Renal cortex interstitium (tissue), 11 donors: ENCODE measurements around the gene CHST15. TPM values are rescaled to one million over a fixed set of nuclear protein-coding genes. Genes with fewer than 3 reads are reported as not detected.

ENCODE experiments used
- DNase-seq, 11 donors: peaks; one replicate each; pipeline ENCODE4 v3.0.0-alpha.2; 2013; ENCODE audit warnings: low read depth in 9 of 11, low spot score in 4 of 11; ENCODE audit errors: extremely low read depth in 1 of 11
- polyA plus RNA-seq, 3 donors: library from polyadenylated mRNA; unstranded; fragments of 120-200 nt; gene quantifications; one replicate each; pipeline ENCODE4 v1.2.1, GENCODE V29; 2013; ENCODE audit not compliant: insufficient read length in 3 of 3

Gene CHST15
- polyA plus RNA-seq, 3 donors, result 17.9 to 21.6 (median 20.7) TPM

DNA sequence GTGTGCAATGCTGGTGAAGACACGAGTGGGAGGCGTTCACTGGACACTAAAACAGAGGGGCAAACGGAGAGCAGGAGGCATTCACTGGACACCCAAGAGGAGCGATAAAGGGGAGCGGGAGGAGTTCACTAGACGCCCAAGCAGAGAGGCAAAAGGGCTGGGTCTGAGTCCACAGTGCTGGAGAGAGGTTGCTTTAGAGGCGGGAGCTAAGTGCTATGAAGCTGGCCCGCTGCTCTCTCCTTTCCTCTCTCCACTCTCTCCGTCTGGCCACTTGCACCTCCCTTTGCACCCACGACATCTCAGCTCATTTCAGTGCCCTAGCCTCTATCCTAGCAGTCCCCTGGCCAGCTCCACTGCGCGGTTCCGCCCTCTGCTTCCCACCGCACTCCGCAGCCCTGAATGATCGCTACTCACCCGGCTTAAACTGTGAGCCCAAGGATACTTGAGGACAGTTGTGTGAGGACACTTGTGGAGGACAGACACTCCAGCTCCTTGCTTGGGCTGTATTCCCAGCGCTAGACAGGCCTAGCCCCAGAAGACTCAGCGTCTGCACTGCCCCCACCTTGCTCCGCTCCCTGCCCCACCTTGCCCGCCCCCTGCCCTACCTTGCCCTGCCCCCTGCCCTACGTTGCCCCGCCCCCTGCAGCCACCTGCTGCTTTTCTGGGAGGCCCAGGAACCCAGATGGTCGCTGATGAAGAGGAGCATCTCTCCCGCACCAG, 123.0 kb downstream of the CHST15 start:
- no peak for DNase-seq

GRCh38 chr10:123967626-123968243, 125.7 kb downstream of the CHST15 start:
- peak in 8 of 11 donors; percentile 31 to 57 (median 45) for DNase-seq

DNA sequence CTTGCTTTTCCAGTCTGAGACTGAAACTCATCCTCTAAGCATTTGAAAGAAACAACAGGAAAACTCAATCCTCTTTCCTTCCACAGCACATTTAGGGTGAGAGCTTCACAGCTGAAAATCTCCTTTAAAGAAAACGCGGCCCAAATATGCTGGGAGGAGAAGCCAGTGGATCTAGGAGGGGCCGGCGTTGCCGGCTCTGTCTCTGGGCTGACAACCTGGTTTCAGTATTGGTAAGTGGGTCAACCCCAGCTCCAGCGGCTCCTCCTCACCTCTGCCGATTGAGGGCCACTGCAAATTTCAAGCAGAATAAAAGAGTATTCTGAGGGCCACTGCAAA, 126.5 kb downstream of the CHST15 start:
- no peak for DNase-seq

- DNase-seq, result no peak
Measured at GRCh38 chr10:123965973-123966895, 127.2 kb downstream of the CHST15 start.

DNA sequence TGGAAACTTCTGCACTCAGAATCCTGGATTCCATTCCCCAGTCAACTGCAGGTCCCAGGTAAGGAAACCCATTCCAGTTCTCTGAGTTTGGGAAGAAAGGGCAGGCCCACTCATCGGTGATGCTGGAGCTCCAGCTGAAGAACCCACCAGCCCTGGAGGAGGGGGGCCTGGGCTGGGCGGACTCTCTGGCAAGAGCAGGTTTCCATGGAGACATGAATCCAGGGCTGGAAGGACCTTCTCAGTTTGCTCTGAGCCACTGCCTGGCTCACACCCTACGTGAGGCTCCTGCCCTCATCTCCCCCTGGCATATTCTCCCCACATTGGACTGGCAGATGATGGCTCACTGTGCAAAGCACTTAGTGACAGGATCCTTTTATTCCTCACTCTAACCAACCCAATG, 128.4 kb downstream of the CHST15 start:
- no peak for DNase-seq

DNA sequence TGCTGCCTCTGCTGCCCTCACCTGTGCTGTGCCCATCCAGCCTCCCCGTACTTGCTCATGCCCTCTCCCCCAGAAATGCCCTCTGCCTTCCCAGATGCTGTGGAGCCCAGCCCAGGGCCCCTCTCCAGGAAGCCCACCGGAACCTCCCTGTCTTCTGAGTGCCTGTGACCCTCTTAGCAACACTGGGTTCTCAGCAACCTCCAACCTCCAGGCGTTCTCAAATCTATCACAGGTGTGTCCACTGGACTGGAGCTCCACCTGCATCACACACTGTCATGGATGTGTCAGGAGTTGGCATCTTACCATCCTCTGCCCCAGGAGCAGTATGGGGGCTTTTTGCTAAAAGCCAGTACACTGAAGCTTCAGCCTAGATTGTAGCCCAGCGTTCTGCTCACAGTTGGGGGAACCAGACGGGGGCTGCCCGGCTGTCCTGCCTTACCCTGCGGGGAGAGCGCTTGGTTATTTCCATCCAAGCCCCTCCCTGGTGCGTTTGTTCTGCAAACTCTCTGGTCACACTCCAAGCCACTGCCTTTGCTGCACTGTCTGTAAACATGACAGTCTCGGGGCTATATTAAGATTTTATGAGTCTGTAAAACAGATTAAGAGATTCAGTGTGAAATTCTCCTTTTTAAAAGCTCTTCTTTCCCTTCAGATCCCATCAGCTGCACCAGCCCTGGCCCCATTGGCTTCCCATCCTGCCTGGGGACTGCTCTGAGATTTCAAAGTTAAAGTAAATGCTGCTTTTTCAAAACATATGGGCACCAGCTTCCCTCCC, 130.5 kb downstream of the CHST15 start:
- no peak for DNase-seq

DNA sequence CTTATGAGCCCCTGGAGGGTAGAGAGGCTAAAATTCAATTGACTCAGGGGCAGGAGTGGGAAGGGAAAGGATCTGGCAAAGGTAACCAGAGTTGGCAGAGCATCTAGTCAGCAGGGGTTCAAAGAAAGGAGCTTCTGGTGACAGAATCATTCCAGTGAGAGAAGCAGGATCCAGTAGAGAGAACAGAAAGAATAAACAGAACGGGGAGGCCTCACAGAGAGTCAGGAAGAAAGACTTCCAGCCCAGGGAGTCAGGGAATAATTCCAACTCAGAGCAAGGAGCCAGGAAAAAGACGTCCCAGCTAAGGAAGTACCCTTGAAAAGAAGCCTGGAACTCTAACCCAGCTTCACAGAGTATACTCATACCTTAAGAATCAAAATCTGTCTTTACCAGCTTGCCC, 135.2 kb downstream of the CHST15 start:
- no peak for DNase-seq

Other genes starting within 250 kb of the CHST15 start
- 1 to 10 TPM; 3.7 to 7.4 (median 5.6) TPM for gene CPXM2, start 201.8 kb downstream of the CHST15 start, polyA plus RNA-seq